WI38 (cell line): ENCODE data around the gene DNAJC9.

Source experiments
- H3K4me3 ChIP-seq: 2 replicates; pipeline ENCODE4 v1.5.1; 2011; ENCODE audit warnings: low read depth, mild to moderate bottlenecking, control low read depth, low read length
- TF ChIP-seq, protein P1 (sequence below): IDR thresholded peaks from 2 replicates; pipeline ENCODE4 v1.5.1; 2012; ENCODE audit warnings: low read depth, mild to moderate bottlenecking, control low read depth, low read length

DNAJC9 gene

DNA sequence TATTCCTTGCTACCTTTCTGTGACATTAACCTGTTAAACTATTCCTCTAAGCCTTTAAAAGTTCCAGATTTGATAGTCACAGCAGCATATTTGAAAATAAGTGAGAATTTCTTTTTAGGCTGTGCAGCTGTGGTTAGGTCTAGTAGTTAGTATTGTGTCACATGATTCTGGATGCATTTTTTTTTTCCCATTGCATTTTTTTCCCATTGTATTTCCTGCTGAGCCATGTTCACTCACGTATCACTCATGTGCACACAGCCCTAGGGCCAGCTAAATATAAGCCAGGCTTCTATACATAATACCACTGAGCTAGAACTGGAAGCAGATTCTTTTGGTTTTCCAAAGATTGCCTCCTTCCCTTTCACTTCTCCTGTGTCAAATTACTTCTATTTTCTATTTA lies 37.4 kb downstream of the DNAJC9 start:
- TF ChIP-seq, protein P1, sequence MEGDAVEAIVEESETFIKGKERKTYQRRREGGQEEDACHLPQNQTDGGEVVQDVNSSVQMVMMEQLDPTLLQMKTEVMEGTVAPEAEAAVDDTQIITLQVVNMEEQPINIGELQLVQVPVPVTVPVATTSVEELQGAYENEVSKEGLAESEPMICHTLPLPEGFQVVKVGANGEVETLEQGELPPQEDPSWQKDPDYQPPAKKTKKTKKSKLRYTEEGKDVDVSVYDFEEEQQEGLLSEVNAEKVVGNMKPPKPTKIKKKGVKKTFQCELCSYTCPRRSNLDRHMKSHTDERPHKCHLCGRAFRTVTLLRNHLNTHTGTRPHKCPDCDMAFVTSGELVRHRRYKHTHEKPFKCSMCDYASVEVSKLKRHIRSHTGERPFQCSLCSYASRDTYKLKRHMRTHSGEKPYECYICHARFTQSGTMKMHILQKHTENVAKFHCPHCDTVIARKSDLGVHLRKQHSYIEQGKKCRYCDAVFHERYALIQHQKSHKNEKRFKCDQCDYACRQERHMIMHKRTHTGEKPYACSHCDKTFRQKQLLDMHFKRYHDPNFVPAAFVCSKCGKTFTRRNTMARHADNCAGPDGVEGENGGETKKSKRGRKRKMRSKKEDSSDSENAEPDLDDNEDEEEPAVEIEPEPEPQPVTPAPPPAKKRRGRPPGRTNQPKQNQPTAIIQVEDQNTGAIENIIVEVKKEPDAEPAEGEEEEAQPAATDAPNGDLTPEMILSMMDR = no peak
- no peak overlapping the region for H3K4me3 ChIP-seq

DNA sequence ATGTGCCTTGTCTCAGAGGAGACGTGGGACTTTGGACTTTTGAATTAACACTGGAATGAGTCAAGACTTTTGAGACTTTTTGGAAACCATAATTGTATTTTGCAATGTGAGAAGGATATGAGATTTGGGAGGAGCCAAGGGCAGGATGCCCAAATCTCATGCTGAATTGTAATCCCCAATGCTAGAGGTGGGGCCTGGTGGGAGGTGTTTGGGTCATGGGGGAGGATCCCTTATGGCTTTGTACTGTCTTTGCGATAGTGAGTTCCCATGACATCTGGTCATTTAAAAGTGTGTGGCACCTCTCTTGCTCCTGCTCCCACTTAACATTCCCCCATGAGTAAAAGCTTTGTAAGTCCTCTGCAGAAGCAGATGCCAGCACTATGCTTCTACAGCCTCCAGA lies 39.2 kb downstream of the DNAJC9 start:
- TF ChIP-seq, protein P1 = no peak

DNA sequence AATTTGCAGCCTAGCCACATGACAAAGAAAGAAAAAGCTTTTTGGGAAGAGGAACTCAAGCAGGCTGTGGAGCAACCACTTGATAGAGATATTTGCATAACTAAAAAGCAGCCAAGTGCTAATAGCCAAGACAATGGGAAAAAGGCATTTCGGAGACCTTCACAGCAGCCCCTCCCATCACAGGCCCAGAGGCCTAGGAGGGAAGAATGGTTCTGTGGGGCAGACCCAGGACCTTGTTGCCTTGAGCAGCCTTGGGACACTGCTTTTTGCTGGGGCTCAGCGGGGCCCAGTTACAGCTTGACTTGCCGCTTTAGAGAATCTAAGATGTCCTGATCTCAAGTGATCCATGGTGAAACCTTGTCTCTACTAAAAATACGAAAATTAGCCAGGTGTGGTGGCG lies 40.7 kb downstream of the DNAJC9 start:
- TF ChIP-seq, protein P1 = no peak
- no peak overlapping the region for H3K4me3 ChIP-seq

More for the DNA sequence above, 39.2 kb downstream of the DNAJC9 start:
- no peak overlapping the region for H3K4me3 ChIP-seq

DNA sequence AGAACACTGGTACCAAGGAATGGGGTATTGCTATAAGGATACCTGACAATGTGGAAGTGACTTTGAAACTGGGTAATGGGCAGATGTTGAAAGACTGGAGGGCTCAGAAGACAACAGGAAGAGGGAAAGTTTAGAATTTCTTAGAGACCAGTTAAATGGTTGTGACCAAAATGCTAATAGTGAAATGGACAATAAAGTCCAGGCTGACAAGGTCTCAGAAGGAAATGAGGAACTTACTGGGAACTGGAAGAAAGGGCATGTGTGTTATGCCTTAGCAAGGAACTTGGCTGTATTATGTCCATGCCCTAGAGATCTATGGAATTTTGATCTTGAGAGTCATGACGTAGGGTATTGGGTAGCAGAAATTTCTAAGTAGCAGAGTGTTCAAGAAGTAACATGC lies 41.2 kb downstream of the DNAJC9 start:
- no peak overlapping the region for H3K4me3 ChIP-seq
- TF ChIP-seq, protein P1 = no peak

DNA sequence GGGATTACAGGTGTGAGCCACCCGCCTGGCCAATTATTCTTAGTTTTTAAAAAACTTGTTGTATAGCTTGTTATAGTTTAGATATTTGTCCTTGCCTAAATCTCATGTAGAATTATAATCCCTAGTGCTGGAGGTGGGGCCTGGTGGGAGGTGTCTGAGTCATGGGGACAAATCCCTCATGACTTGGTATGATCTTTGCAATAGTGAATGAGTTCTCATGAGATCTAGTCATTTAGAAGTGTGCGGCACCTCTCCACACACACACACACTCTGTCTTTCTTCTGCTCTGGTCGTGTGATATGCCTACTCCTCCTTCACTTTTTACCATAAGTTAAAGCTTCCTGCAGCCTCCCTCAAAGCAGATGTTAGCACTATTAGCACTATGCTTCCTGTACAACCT lies 42.0 kb downstream of the DNAJC9 start:
- TF ChIP-seq, protein P1 = no peak
- H3K4me3 ChIP-seq = no peak overlapping the region
